ENCODE measurements around the gene KCNN2.

Gene KCNN2

DNA sequence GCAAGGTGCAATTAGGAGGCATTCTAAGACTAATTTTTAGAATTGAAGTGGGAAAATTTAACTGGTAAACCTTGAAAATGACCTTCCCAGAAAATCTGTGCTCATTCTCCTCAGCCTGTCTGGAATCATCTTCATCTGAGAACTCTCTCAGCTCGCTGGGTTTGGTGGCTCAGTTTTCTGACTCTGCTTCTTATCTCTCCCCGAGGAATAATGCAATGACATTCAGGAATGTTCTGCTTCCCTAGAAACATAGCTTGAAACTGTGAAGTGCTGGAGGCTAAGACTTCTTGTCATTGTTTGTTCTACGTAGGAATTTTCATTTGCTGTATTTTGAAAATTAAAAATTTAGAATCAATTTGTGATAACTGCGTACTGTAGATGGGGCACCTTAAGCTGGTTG lies 86.6 kb downstream of the KCNN2 start:
- Histone ChIP-seq H3K27ac (ENCODE audit: extremely low read depth, low read depth, low read length) (no peak overlapping the region), H3K36me3 (ENCODE audit: control insufficient read depth in 2 of 2, insufficient read depth in 1 of 2, low read length in 2 of 2) (no peaks in the 10 kb centered on the region), H3K9me3 (ENCODE audit: control insufficient read depth, insufficient read depth, low read depth, low read length) (no peaks in the 10 kb centered on the region), H3K4me1 (ENCODE audit: control insufficient read depth, insufficient read depth, low read length) (no peaks in the 10 kb centered on the region), H3K4me3 (ENCODE audit: low read depth, low read length) (no peak overlapping the region)
- ChIA-PET CTCF (interaction anchor here (0.8 to 2.3 kb wide), 8 partner anchors 11 to 836 kb away, joined by 3 to 13 read pairs (median 4); no protein-coding TSS in a partner anchor), POLR2A (no interaction called here)
- TF ChIP-seq GLIS1 (tag by site-specific recombination; IDR thresholded peaks at IDR 0.05): no peak
- TF ChIP-seq ZNF311 (tag by site-specific recombination; IDR thresholded peaks at IDR 0.05; ENCODE audit: borderline replicate concordance): no peak
- no peak for TF ChIP-seq SCRT1 (tag by site-specific recombination; IDR thresholded peaks at IDR 0.05; ENCODE audit: borderline replicate concordance)
- no peak for TF ChIP-seq CTCF (tag by site-specific recombination; IDR thresholded peaks at IDR 0.05)
- TF ChIP-seq OVOL3 (tag by site-specific recombination; IDR thresholded peaks at IDR 0.05): no peak
- no peak for TF ChIP-seq ZNF626 (tag by site-specific recombination; IDR thresholded peaks at IDR 0.05)
- TF ChIP-seq WT1 (tag by site-specific recombination; IDR thresholded peaks at IDR 0.05): no peak
- no peak for TF ChIP-seq ZNF521 (tag by site-specific recombination; IDR thresholded peaks at IDR 0.05)
- no peak for TF ChIP-seq ZNF514 (tag by site-specific recombination; IDR thresholded peaks at IDR 0.05)
- no peak for TF ChIP-seq ZBTB20 (tag by site-specific recombination; IDR thresholded peaks at IDR 0.05)
- TF ChIP-seq ZNF426 (tag by site-specific recombination; IDR thresholded peaks at IDR 0.05): no peak
- TF ChIP-seq GLIS2 (tag by site-specific recombination; IDR thresholded peaks at IDR 0.05): no peak
- TF ChIP-seq ZNF529 (tag by site-specific recombination; IDR thresholded peaks at IDR 0.05; ENCODE audit: insufficient replicate concordance): no peak
- TF ChIP-seq ZNF544 (tag by site-specific recombination; IDR thresholded peaks at IDR 0.05): no peak

- Histone ChIP-seq H3K36me3 (ENCODE audit: control insufficient read depth in 2 of 2, insufficient read depth in 1 of 2, low read length in 2 of 2) (no peaks in the 10 kb centered on the region), H3K4me3 (ENCODE audit: low read depth, low read length) (no peak overlapping the region), H3K27ac (ENCODE audit: extremely low read depth, low read depth, low read length) (no peak overlapping the region), H3K9me3 (ENCODE audit: control insufficient read depth, insufficient read depth, low read depth, low read length) (no peaks in the 10 kb centered on the region), H3K4me1 (ENCODE audit: control insufficient read depth, insufficient read depth, low read length) (no peaks in the 10 kb centered on the region)
- POLR2A ChIA-PET: no interaction called here
- CTCF ChIA-PET: interaction anchor here (0.6 to 2.8 kb wide), 18 partner anchors 11 to 842 kb away, joined by 3 to 36 read pairs (median 3); no protein-coding TSS in a partner anchor
- TF ChIP-seq ZNF785 (tag by site-specific recombination; IDR thresholded peaks at IDR 0.05) (no peak), ZNF76 (tag by site-specific recombination; IDR thresholded peaks at IDR 0.05; ENCODE audit: borderline replicate concordance, low read depth) (no peak), KLF1 (tag by site-specific recombination; IDR thresholded peaks at IDR 0.05) (no peak), KLF10 (tag by site-specific recombination; IDR thresholded peaks at IDR 0.05) (no peak), ZNF580 (tag by site-specific recombination; IDR thresholded peaks at IDR 0.05) (no peak), ZNF747 (tag by site-specific recombination; IDR thresholded peaks at IDR 0.05) (no peak), HIC1 (tag by site-specific recombination; IDR thresholded peaks at IDR 0.05) (no peak), ZNF223 (tag by site-specific recombination; IDR thresholded peaks at IDR 0.05) (no peak), ZNF132 (tag by site-specific recombination; IDR thresholded peaks at IDR 0.05; ENCODE audit: borderline replicate concordance) (no peak), ZNF2 (tag by site-specific recombination; IDR thresholded peaks at IDR 0.05) (0 out of 2 replicates have a peak, but pooled peaks have one; percentile 21), ZBTB44 (tag by site-specific recombination; IDR thresholded peaks at IDR 0.05) (no peak), PRDM1 (tag by site-specific recombination; IDR thresholded peaks at IDR 0.05) (no peak), IKZF3 (tag by site-specific recombination; IDR thresholded peaks at IDR 0.05) (no peak)
- TF ChIP-seq, protein P1, sequence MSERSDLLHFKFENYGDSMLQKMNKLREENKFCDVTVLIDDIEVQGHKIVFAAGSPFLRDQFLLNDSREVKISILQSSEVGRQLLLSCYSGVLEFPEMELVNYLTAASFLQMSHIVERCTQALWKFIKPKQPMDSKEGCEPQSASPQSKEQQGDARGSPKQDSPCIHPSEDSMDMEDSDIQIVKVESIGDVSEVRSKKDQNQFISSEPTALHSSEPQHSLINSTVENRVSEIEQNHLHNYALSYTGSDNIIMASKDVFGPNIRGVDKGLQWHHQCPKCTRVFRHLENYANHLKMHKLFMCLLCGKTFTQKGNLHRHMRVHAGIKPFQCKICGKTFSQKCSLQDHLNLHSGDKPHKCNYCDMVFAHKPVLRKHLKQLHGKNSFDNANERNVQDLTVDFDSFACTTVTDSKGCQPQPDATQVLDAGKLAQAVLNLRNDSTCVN (tag by site-specific recombination; optimal IDR thresholded peaks at IDR 0.05): peak; percentile 16
Measured at GRCh38 chr5:114449860-114450421, 88.1 kb downstream of the KCNN2 start.
